Mammary epithelial cell (primary cell): ENCODE data around the gene LRBA.

Experiments
- CTCF ChIP-seq, 2 donors: IDR thresholded peaks in 1 of 2; conservative IDR thresholded peaks in 1 of 2; 2 replicates each; pipeline ENCODE4 v1.5.1; 2011 to 2012; ENCODE audit warnings: inconsistent platforms in 2 of 2, low read length in 2 of 2, mild to moderate bottlenecking in 2 of 2, control low read depth in 1 of 2, low read depth in 1 of 2; ENCODE audit not compliant: insufficient read depth in 1 of 2; ENCODE audit errors: extremely low read depth in 1 of 2
- EZH2 ChIP-seq: IDR thresholded peaks from 2 replicates; pipeline ENCODE4 v1.6.1; 2012; ENCODE audit warnings: low read length, inconsistent platforms, borderline replicate concordance

- TF ChIP-seq CTCF (conservative IDR thresholded peaks at IDR 0.05 in 1 of 2, IDR thresholded peaks at IDR 0.05 in 1 of 2; ENCODE audit: extremely low read depth in 1 of 2, insufficient read depth in 1 of 2, low read depth in 1 of 2, low read length in 2 of 2): no peak
- TF ChIP-seq EZH2: no peak
These were observed 613.9 kb downstream of the LRBA start for GRCh38 chr4:150401083-150401687.
